ENCODE results near the gene JAKMIP2.

The JAKMIP2 gene

DNA sequence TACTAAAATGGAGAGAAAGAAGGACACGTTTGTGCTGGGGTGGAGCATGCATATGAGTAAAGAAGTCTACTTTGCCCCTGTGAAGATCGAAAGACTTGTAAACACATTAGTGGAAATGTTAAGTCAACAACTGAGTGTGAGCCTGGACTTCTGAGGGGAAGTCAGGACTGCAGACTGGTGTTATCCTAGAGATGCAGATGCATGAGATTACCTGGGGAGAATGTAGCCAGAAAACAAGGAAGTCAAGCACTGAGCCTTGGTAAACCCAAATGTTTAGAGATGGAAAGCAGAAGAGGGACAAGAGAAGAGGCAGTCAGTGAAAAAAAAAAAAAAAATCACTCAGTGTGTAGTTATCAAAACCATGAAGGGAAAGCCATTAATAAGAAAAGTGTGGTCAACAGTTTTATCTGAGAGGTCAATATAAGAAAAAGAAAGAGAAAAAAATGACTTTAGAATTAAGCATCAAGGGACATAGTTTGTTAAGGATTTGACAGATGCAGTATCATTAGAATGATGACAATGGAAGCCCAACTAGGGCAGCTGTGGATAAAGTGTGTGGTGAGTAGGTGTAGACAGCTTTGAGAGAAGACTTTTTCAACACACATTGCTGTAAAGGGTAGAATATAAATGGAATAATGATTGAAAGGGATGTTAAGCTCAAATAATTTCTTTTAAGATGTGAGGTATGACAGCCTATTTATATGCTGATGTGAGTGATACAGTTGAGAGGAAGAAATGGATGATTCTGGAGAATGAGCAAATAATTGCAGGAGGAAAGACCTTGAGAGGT, 22.2 kb downstream of the JAKMIP2 start:
- Histone ChIP-seq H3K4me1 (ENCODE audit: control insufficient read depth, insufficient read depth, low read length) (peaks cover 3% of the 10 kb centered on the region; the same call in 1 of the 2 replicates), H3K36me3 (ENCODE audit: control insufficient read depth in 2 of 2, insufficient read depth in 1 of 2, low read length in 2 of 2) (no peaks in the 10 kb centered on the region), H3K27ac (ENCODE audit: extremely low read depth, low read depth, low read length) (no peak overlapping the region), H3K9me3 (ENCODE audit: control insufficient read depth, insufficient read depth, low read depth, low read length) (no peaks in the 10 kb centered on the region), H3K4me3 (ENCODE audit: low read depth, low read length) (no peak overlapping the region)
- ChIA-PET CTCF (interaction anchor here (1.6 kb wide), 1 partner anchor 63 kb away, joined by 4 read pairs; no protein-coding TSS in a partner anchor), POLR2A (no interaction called here)
- TF ChIP-seq ZSCAN30 (tag by site-specific recombination; IDR thresholded peaks at IDR 0.05) = no peak
- no peak for TF ChIP-seq ZNF404 (tag by site-specific recombination; IDR thresholded peaks at IDR 0.05)
- TF ChIP-seq, protein P1, sequence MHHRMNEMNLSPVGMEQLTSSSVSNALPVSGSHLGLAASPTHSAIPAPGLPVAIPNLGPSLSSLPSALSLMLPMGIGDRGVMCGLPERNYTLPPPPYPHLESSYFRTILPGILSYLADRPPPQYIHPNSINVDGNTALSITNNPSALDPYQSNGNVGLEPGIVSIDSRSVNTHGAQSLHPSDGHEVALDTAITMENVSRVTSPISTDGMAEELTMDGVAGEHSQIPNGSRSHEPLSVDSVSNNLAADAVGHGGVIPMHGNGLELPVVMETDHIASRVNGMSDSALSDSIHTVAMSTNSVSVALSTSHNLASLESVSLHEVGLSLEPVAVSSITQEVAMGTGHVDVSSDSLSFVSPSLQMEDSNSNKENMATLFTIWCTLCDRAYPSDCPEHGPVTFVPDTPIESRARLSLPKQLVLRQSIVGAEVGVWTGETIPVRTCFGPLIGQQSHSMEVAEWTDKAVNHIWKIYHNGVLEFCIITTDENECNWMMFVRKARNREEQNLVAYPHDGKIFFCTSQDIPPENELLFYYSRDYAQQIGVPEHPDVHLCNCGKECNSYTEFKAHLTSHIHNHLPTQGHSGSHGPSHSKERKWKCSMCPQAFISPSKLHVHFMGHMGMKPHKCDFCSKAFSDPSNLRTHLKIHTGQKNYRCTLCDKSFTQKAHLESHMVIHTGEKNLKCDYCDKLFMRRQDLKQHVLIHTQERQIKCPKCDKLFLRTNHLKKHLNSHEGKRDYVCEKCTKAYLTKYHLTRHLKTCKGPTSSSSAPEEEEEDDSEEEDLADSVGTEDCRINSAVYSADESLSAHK (tag by site-specific recombination; IDR thresholded peaks at IDR 0.05) = no peak
- TF ChIP-seq OSR2 (tag by site-specific recombination; IDR thresholded peaks at IDR 0.05) = no peak
- no peak for TF ChIP-seq ZNF155 (tag by site-specific recombination; IDR thresholded peaks at IDR 0.05)
- TF ChIP-seq EGR2 (tag by site-specific recombination; IDR thresholded peaks at IDR 0.05; ENCODE audit: low read depth) = no peak
- TF ChIP-seq ZNF830 (tag by site-specific recombination; IDR thresholded peaks at IDR 0.05; ENCODE audit: low read depth) = no peak
- no peak for TF ChIP-seq ZNF184 (tag by site-specific recombination; IDR thresholded peaks at IDR 0.05)
- TF ChIP-seq, protein P2, sequence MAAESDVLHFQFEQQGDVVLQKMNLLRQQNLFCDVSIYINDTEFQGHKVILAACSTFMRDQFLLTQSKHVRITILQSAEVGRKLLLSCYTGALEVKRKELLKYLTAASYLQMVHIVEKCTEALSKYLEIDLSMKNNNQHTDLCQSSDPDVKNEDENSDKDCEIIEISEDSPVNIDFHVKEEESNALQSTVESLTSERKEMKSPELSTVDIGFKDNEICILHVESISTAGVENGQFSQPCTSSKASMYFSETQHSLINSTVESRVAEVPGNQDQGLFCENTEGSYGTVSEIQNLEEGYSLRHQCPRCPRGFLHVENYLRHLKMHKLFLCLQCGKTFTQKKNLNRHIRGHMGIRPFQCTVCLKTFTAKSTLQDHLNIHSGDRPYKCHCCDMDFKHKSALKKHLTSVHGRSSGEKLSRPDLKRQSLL (tag by site-specific recombination; IDR thresholded peaks at IDR 0.05) = no peak
- no peak for TF ChIP-seq ZNF157 (tag by site-specific recombination; IDR thresholded peaks at IDR 0.05)
- TF ChIP-seq ZNF514 (tag by site-specific recombination; IDR thresholded peaks at IDR 0.05) = no peak
- TF ChIP-seq, protein P3, sequence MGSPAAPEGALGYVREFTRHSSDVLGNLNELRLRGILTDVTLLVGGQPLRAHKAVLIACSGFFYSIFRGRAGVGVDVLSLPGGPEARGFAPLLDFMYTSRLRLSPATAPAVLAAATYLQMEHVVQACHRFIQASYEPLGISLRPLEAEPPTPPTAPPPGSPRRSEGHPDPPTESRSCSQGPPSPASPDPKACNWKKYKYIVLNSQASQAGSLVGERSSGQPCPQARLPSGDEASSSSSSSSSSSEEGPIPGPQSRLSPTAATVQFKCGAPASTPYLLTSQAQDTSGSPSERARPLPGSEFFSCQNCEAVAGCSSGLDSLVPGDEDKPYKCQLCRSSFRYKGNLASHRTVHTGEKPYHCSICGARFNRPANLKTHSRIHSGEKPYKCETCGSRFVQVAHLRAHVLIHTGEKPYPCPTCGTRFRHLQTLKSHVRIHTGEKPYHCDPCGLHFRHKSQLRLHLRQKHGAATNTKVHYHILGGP (tag by site-specific recombination; IDR thresholded peaks at IDR 0.05) = no peak
- no peak for TF ChIP-seq ZNF792 (tag by site-specific recombination; IDR thresholded peaks at IDR 0.05)
- no peak for TF ChIP-seq ZNF354C (tag by site-specific recombination; IDR thresholded peaks at IDR 0.05; ENCODE audit: borderline replicate concordance, low read depth)
- TF ChIP-seq YY2 (tag by site-specific recombination; IDR thresholded peaks at IDR 0.05) = no peak
- no peak for TF ChIP-seq HOXC10 (CRISPR knock-in tag; IDR thresholded peaks at IDR 0.05)

DNA sequence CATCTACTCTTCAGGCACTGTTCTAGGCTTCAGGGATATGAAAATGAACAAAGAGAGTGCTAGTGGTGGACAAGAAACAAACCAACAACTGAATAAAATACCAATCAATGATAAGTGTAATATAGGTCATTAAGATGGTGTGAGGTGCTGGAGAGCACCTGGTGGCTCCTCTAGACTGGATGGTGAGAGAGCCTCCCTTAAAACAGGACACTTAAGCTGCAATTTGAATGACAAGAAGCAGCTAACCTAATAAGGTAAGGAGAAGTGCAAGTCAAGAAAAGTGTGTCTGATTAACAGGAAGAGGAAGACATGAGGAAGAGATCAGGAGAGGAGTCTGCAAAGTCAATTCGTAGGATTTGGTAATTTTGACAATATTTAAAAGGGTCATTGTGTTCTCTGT, 23.1 kb downstream of the JAKMIP2 start:
- CTCF ChIA-PET = interaction anchor here (0.7 to 1.6 kb wide), 2 partner anchors 64 to 69 kb away, joined by 3 to 4 read pairs; no protein-coding TSS in a partner anchor
- H3K9me3 ChIP-seq (ENCODE audit: control insufficient read depth, insufficient read depth, low read depth, low read length) = no peaks in the 10 kb centered on the region
- H3K4me1 ChIP-seq (ENCODE audit: control insufficient read depth, insufficient read depth, low read length) = peaks cover 7% of the 10 kb centered on the region
- POLR2A ChIA-PET = no interaction called here
- no peak overlapping the region for H3K27ac ChIP-seq (ENCODE audit: extremely low read depth, low read depth, low read length)
- H3K36me3 ChIP-seq (ENCODE audit: control insufficient read depth in 2 of 2, insufficient read depth in 1 of 2, low read length in 2 of 2) = no peaks in the 10 kb centered on the region
- no peak overlapping the region for H3K4me3 ChIP-seq (ENCODE audit: low read depth, low read length)
- TF ChIP-seq ZNF423 (tag by site-specific recombination; IDR thresholded peaks at IDR 0.05) = no peak
- TF ChIP-seq ZNF555 (tag by site-specific recombination; conservative IDR thresholded peaks at IDR 0.05) = no peak
- no peak for TF ChIP-seq ZNF670 (tag by site-specific recombination; IDR thresholded peaks at IDR 0.05; ENCODE audit: low read depth)
- TF ChIP-seq ZBTB8A (tag by site-specific recombination; IDR thresholded peaks at IDR 0.05) = no peak
- TF ChIP-seq SP7 (tag by site-specific recombination; IDR thresholded peaks at IDR 0.05) = no peak
- no peak for TF ChIP-seq ZNF266 (tag by site-specific recombination; IDR thresholded peaks at IDR 0.05; ENCODE audit: low read depth)
- TF ChIP-seq ZNF830 (tag by site-specific recombination; IDR thresholded peaks at IDR 0.05; ENCODE audit: low read depth) = no peak
- no peak for TF ChIP-seq ZEB2 (tag by site-specific recombination; IDR thresholded peaks at IDR 0.05)
- no peak for TF ChIP-seq KLF9 (tag by site-specific recombination; IDR thresholded peaks at IDR 0.05; ENCODE audit: low read depth)
- TF ChIP-seq OVOL3 (tag by site-specific recombination; IDR thresholded peaks at IDR 0.05) = no peak
- TF ChIP-seq, protein P4, sequence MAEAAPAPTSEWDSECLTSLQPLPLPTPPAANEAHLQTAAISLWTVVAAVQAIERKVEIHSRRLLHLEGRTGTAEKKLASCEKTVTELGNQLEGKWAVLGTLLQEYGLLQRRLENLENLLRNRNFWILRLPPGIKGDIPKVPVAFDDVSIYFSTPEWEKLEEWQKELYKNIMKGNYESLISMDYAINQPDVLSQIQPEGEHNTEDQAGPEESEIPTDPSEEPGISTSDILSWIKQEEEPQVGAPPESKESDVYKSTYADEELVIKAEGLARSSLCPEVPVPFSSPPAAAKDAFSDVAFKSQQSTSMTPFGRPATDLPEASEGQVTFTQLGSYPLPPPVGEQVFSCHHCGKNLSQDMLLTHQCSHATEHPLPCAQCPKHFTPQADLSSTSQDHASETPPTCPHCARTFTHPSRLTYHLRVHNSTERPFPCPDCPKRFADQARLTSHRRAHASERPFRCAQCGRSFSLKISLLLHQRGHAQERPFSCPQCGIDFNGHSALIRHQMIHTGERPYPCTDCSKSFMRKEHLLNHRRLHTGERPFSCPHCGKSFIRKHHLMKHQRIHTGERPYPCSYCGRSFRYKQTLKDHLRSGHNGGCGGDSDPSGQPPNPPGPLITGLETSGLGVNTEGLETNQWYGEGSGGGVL (tag by site-specific recombination; IDR thresholded peaks at IDR 0.05) = no peak
- TF ChIP-seq ZNF707 (tag by site-specific recombination; IDR thresholded peaks at IDR 0.05) = no peak
- no peak for TF ChIP-seq ZNF248 (tag by site-specific recombination; IDR thresholded peaks at IDR 0.05)
- TF ChIP-seq ZNF394 (tag by site-specific recombination; IDR thresholded peaks at IDR 0.05; ENCODE audit: borderline replicate concordance) = no peak
- no peak for TF ChIP-seq ZNF433 (tag by site-specific recombination; IDR thresholded peaks at IDR 0.05; ENCODE audit: low read depth)
